Pancreas (tissue), 10 donors: ENCODE data around the gene TMEM114. TPM values are rescaled to one million over a fixed set of nuclear protein-coding genes. Genes with fewer than 3 reads are reported as not detected.

ENCODE experiments used
- ATAC-seq, 4 donors: fragments of 200-7000 bp; cut with Tn5 transposase; one replicate each; pipeline versions ENCODE4 v1.8.0 to v1.9.1; 2020; ENCODE audit warnings: mild to moderate bottlenecking in 4 of 4, moderate library complexity in 4 of 4
- DNase-seq, 6 donors: peaks; one replicate each; pipeline ENCODE4 v3.0.0-alpha.2; 2020
- FAIRE-seq: peaks from 2 replicates; lab custom pipeline; 2012; peaks lifted over from hg19 to GRCh38; lab: Jason Lieb, UNC
- H3K27ac ChIP-seq, 4 donors: fragments of 200-600 bp; sonication (generic); 1 replicate in 3 of 4; 2 replicates in 1 of 4; pipeline versions ENCODE4 v1.5.0 to v1.8.0; 2020
- H3K27me3 ChIP-seq, 4 donors: fragments of 200-600 bp; one replicate each; pipeline ENCODE4 v1.8.0; 2021
- H3K36me3 ChIP-seq, 3 donors: fragments of 200-600 bp; sonication (generic) in 1 of 3; one replicate each; pipeline versions ENCODE4 v1.5.0 to v1.8.0; 2020 to 2021
- H3K4me1 ChIP-seq, 3 donors: fragments of 200-600 bp; one replicate each; pipeline ENCODE4 v1.8.0; 2021
- H3K4me3 ChIP-seq, 4 donors: fragments of 200-600 bp; sonication (generic) in 2 of 4; one replicate each; pipeline versions ENCODE4 v1.5.0 to v1.8.0; 2020 to 2021
- H3K9me3 ChIP-seq, 4 donors: fragments of 200-600 bp; one replicate each; pipeline ENCODE4 v1.8.0; 2021
- CTCF ChIP-seq, 4 donors: fragments of 200-600 bp; sonication (generic) in 3 of 4; IDR thresholded peaks; one replicate each; pipeline versions ENCODE4 v1.5.0 to v1.8.0; 2021; ENCODE audit warnings: antibody characterized with exemption in 4 of 4
- WGBS, 2 donors: extraction: QIAGEN DNeasy Blood & Tissue Kit; methylation state at CpG; one replicate each; pipeline ENCODE4 v1.1.7; 2013; 5-methylcytosine and 5-hydroxymethylcytosine counted together
- intact Hi-C, 3 donors: fragments of 100-400 bp; cut with DNase I; formaldehyde crosslinking; loops; one replicate each; pipeline versions ENCODE4 v1.11.1 to v1.14.2; 2022
- polyA plus RNA-seq, 2 donors: library from polyadenylated mRNA; stranded (reverse); fragments of 200-250 nt; gene quantifications; one replicate each; pipeline ENCODE4 v1.2.3, GENCODE V29; 2013
- total RNA-seq, 6 donors: library from RNA; stranded (reverse); fragmentation: NEBNext Ultra II Directional in 4 of 6; extraction: Animal tissue kit (Norgen Biotek cat#: 25700) in 4 of 6; gene quantifications; one replicate each; pipeline versions ENCODE4 v1.2.1 to v1.2.4, GENCODE V29; 2021 to 2023
- donor health status: healthy with polysubstance abuse.
- donor health status: DM: no; HTN: no; CAD: no; lungs with moderate emphysema.
- donor health status: DM: no; HTN: no; CAD: no.
- donor health status: control.
- donor health status: control.
- donor health status: Bipolar disorder and iron deficiency.
- donor health status: DM: yes; HTN: yes; CAD: no.
- donor health status: DM: no; HTN: no; CAD: no.
- donor health status: DM: no; HTN: no; CAD: no.
- donor health status: DM: yes; HTN: yes; CAD: no.

Gene TMEM114
- total and polyA plus RNA-seq, 8 donors: not detected

- Histone ChIP-seq H3K36me3 (no peaks in the 10 kb centered on the region), H3K27ac (no peak overlapping the region), H3K4me3 (no peak overlapping the region), H3K27me3 (no peaks in the 10 kb centered on the region), H3K4me1 (peaks cover 0 to 5% (median 5%) of the 10 kb centered on the region in 3 donors), H3K9me3 (no peaks in the 10 kb centered on the region)
- intact Hi-C loops: no loop called here
- 79 to 81% methylated on average over 7 of the region's 7 CpGs for WGBS, 2 donors
- FAIRE-seq (no peak), ATAC-seq (no peak), DNase-seq (no peak)
- TF ChIP-seq CTCF (IDR thresholded peaks at IDR 0.05): no peak
Measured at GRCh38 chr16:8522757-8523156, 67.6 kb downstream of the TMEM114 start.

GRCh38 chr16:8519643-8520042, 70.7 kb downstream of the TMEM114 start:
- Histone ChIP-seq H3K27ac (peak overlapping the region; percentile 40 to 72 (median 66)), H3K4me1 (peaks cover 0 to 5% (median 5%) of the 10 kb centered on the region in 3 donors), H3K36me3 (no peaks in the 10 kb centered on the region), H3K4me3 (no peak overlapping the region), H3K9me3 (no peaks in the 10 kb centered on the region), H3K27me3 (no peaks in the 10 kb centered on the region)
- WGBS, 2 donors: 55 to 71% methylated on average over 4 to 5 of the region's 5 CpGs
- TF ChIP-seq CTCF (IDR thresholded peaks at IDR 0.05): no peak
- intact Hi-C loops: no loop called here
- ATAC-seq: peak; percentile 31 to 65 (median 58)
- DNase-seq: no peak
- FAIRE-seq: no peak

Other genes starting within 250 kb of the TMEM114 start
- gene METTL22, start 31.2 kb upstream of the TMEM114 start, total RNA-seq: 10 to 100 TPM in 5 of 6 donors, 1 to 10 TPM in 1; 9.7 to 19.3 (median 14.3) TPM
- gene METTL22, start 31.2 kb upstream of the TMEM114 start, polyA plus RNA-seq: 10 to 100 TPM; 28.6 to 38.9 TPM
- gene ABAT, start 84.1 kb upstream of the TMEM114 start, total RNA-seq: 10 to 100 TPM; 21.5 to 50.2 (median 29.1) TPM
- 10 to 100 TPM; 26.0 to 30.4 TPM for gene ABAT, start 84.1 kb upstream of the TMEM114 start, polyA plus RNA-seq
- gene TMEM186, start 207.1 kb upstream of the TMEM114 start, total RNA-seq: 1 to 10 TPM; 2.7 to 6.1 (median 4.4) TPM
- 1 to 10 TPM; 3.8 to 9.3 TPM for gene TMEM186, start 207.1 kb upstream of the TMEM114 start, polyA plus RNA-seq
- 10 to 100 TPM; 19.2 to 40.3 (median 29.4) TPM for gene PMM2, start 207.3 kb upstream of the TMEM114 start, total RNA-seq
- gene PMM2, start 207.3 kb upstream of the TMEM114 start, polyA plus RNA-seq: 10 to 100 TPM; 19.6 to 23.9 TPM